GM10266 (cell line): Measurements from ENCODE around the gene ANKRD53.

Experiments
- DNase-seq: peaks from one replicate; pipeline ENCODE4 v3.0.0; 2012; ENCODE audit errors: extremely low spot score
- CTCF ChIP-seq: IDR thresholded peaks from 2 replicates; pipeline ENCODE4 v1.5.1; 2012; ENCODE audit warnings: mild to moderate bottlenecking, low read depth; ENCODE audit not compliant: control insufficient read depth, insufficient read depth; ENCODE audit errors: missing control alignments

Gene ANKRD53

GRCh38 chr2:70978341-70979179 is at the start of gene ANKRD53:
Gene ANKRD53, plus strand, starts transcription at chr2:70978630. Its CDS starts 16 bp downstream, at chr2:70978646.
- peak; percentile 61 for DNase-seq
- no peak for TF ChIP-seq CTCF

- DNase-seq: no peak
- no peak for TF ChIP-seq CTCF
Measured at GRCh38 chr2:70930371-70931329, 47.8 kb upstream of the ANKRD53 start.

GRCh38 chr2:70931376-70932000 is 46.9 kb upstream of the ANKRD53 start:
- no peak for DNase-seq
- TF ChIP-seq CTCF: no peak

- TF ChIP-seq CTCF: no peak
- DNase-seq: no peak
Measured at GRCh38 chr2:70932631-70933230, 45.7 kb upstream of the ANKRD53 start.

GRCh38 chr2:70934981-70935380 is 43.4 kb upstream of the ANKRD53 start:
- no peak for TF ChIP-seq CTCF

GRCh38 chr2:70935468-70936164 is 42.8 kb upstream of the ANKRD53 start, which contains the start of gene ATP6V1B1:
Gene ATP6V1B1, plus strand, starts transcription at chr2:70935900. Its CDS starts 55 bp downstream, at chr2:70935955.
- no peak for DNase-seq
- TF ChIP-seq CTCF: no peak

More at GRCh38 chr2:70934981-70935380, 43.4 kb upstream of the ANKRD53 start:
- DNase-seq: no peak
